PFSK-1 (cell line): ENCODE data around the gene ARSH.

Experiments
- FOXP2 ChIP-seq: optimal IDR thresholded peaks from 2 replicates; pipeline ENCODE3; 2011; ENCODE audit warnings: borderline replicate concordance, control low read depth, inconsistent platforms; ENCODE audit not compliant: insufficient read depth; ENCODE audit errors: extremely low read length, extremely low read depth
- POLR2AphosphoS5 ChIP-seq: IDR thresholded peaks from 2 replicates; pipeline ENCODE4 v1.6.1; 2012; ENCODE audit warnings: low read depth, mild to moderate bottlenecking, control low read depth, low read length, moderate library complexity
- REST ChIP-seq, 2 experiments: IDR thresholded peaks; 2 replicates each; pipeline versions ENCODE4 v1.6.1 to v1.8.0; 2011 to 2012; ENCODE audit warnings: low read depth in 2 of 2, low read length in 2 of 2, control low read depth in 1 of 2, inconsistent platforms in 1 of 2, mild to moderate bottlenecking in 1 of 2, moderate library complexity in 1 of 2; ENCODE audit not compliant: insufficient read depth in 1 of 2
- SIN3A ChIP-seq: IDR thresholded peaks from 2 replicates; pipeline ENCODE4 v1.6.1; 2012; ENCODE audit warnings: mild to moderate bottlenecking, low read length, moderate library complexity, borderline replicate concordance; ENCODE audit not compliant: insufficient read depth
- TAF1 ChIP-seq: IDR thresholded peaks from 2 replicates; pipeline ENCODE4 v1.6.1; 2012; ENCODE audit warnings: low read length, control low read depth, borderline replicate concordance; ENCODE audit not compliant: insufficient read depth

The ARSH gene

GRCh38 chrX:3046253-3047240 lies 40.2 kb downstream of the ARSH start:
- TF ChIP-seq TAF1, result no peak
- no peak for TF ChIP-seq SIN3A
- TF ChIP-seq FOXP2, result no peak
- TF ChIP-seq REST (IDR thresholded peaks at IDR 0.05; ENCODE audit: insufficient read depth in 1 of 2, low read depth in 2 of 2, low read length in 2 of 2), result no peak
- no peak for TF ChIP-seq POLR2AphosphoS5

- TF ChIP-seq TAF1 (no peak), FOXP2 (no peak), SIN3A (no peak), REST (IDR thresholded peaks at IDR 0.05; ENCODE audit: insufficient read depth in 1 of 2, low read depth in 2 of 2, low read length in 2 of 2) (no peak), POLR2AphosphoS5 (no peak)
These were observed 46.5 kb downstream of the ARSH start for GRCh38 chrX:3052860-3053259.

GRCh38 chrX:3066555-3066954 lies 60.2 kb downstream of the ARSH start:
- TF ChIP-seq REST (IDR thresholded peaks at IDR 0.05; ENCODE audit: insufficient read depth in 1 of 2, low read depth in 2 of 2, low read length in 2 of 2) (no peak), FOXP2 (no peak), TAF1 (no peak), POLR2AphosphoS5 (no peak), SIN3A (no peak)

- TF ChIP-seq POLR2AphosphoS5 (no peak), FOXP2 (no peak), REST (IDR thresholded peaks at IDR 0.05; ENCODE audit: insufficient read depth in 1 of 2, low read depth in 2 of 2, low read length in 2 of 2) (no peak), SIN3A (no peak), TAF1 (no peak)
These were observed 69.6 kb downstream of the ARSH start for GRCh38 chrX:3075959-3076358.
